ENCODE measurements around the gene UBA7.

The UBA7 gene

GRCh38 chr3:49794431-49794830 is 19.3 kb downstream of the UBA7 start:
- Mint-ChIP-seq H3K4me3 (no peak overlapping the region), H3K9me3 (no peaks in the 10 kb centered on the region), H3K27ac (no peak overlapping the region), H3K27me3 (ENCODE audit: low read depth) (peaks cover 16% of the 10 kb centered on the region), H3K36me3 (ENCODE audit: low read depth) (no peaks in the 10 kb centered on the region), H3K4me1 (no peaks in the 10 kb centered on the region)
- TF ChIP-seq CTCF (IDR thresholded peaks at IDR 0.05; ENCODE audit: unreplicated experiment in 3 of 3): no peak

- no peaks in the 10 kb centered on the region for H3K4me1 Mint-ChIP-seq
- no peak overlapping the region for H3K27ac Mint-ChIP-seq
- H3K36me3 Mint-ChIP-seq (ENCODE audit: low read depth): no peaks in the 10 kb centered on the region
- no peak overlapping the region for H3K4me3 Mint-ChIP-seq
- TF ChIP-seq CTCF (IDR thresholded peaks at IDR 0.05; ENCODE audit: unreplicated experiment in 3 of 3): no peak
- peaks cover 14% of the 10 kb centered on the region for H3K27me3 Mint-ChIP-seq (ENCODE audit: low read depth)
- H3K9me3 Mint-ChIP-seq: no peaks in the 10 kb centered on the region
Measured at GRCh38 chr3:49793486-49794085, 20.2 kb downstream of the UBA7 start.

- Mint-ChIP-seq H3K4me1 (no peaks in the 10 kb centered on the region), H3K9me3 (no peaks in the 10 kb centered on the region), H3K27ac (no peak overlapping the region), H3K36me3 (ENCODE audit: low read depth) (no peaks in the 10 kb centered on the region), H3K4me3 (no peak overlapping the region), H3K27me3 (ENCODE audit: low read depth) (peaks cover 10% of the 10 kb centered on the region)
- TF ChIP-seq CTCF (IDR thresholded peaks at IDR 0.05; ENCODE audit: unreplicated experiment in 3 of 3): no peak
Measured at GRCh38 chr3:49792371-49793150, 21.2 kb downstream of the UBA7 start.

- Mint-ChIP-seq H3K4me3 (no peak overlapping the region), H3K9me3 (no peaks in the 10 kb centered on the region), H3K36me3 (ENCODE audit: low read depth) (no peaks in the 10 kb centered on the region), H3K4me1 (no peaks in the 10 kb centered on the region), H3K27me3 (ENCODE audit: low read depth) (peaks cover 9% of the 10 kb centered on the region), H3K27ac (no peak overlapping the region)
- TF ChIP-seq CTCF (IDR thresholded peaks at IDR 0.05; ENCODE audit: unreplicated experiment in 3 of 3): no peak
Measured at GRCh38 chr3:49791571-49791970, 22.2 kb downstream of the UBA7 start.

GRCh38 chr3:49790626-49791411 is 22.9 kb downstream of the UBA7 start:
- no peak for TF ChIP-seq CTCF (IDR thresholded peaks at IDR 0.05; ENCODE audit: unreplicated experiment in 3 of 3)
- Mint-ChIP-seq H3K27ac (no peak overlapping the region), H3K4me3 (no peak overlapping the region), H3K9me3 (no peaks in the 10 kb centered on the region), H3K36me3 (ENCODE audit: low read depth) (no peaks in the 10 kb centered on the region), H3K27me3 (ENCODE audit: low read depth) (peaks cover 4% of the 10 kb centered on the region), H3K4me1 (no peaks in the 10 kb centered on the region)
